ENCODE data around the gene TCF25. TPM values are rescaled to one million over a fixed set of nuclear protein-coding genes. Genes with fewer than 3 reads are reported as not detected.

TCF25 gene
- total RNA-seq, 1 experiment from 2014 or later = 270 TPM

DNA sequence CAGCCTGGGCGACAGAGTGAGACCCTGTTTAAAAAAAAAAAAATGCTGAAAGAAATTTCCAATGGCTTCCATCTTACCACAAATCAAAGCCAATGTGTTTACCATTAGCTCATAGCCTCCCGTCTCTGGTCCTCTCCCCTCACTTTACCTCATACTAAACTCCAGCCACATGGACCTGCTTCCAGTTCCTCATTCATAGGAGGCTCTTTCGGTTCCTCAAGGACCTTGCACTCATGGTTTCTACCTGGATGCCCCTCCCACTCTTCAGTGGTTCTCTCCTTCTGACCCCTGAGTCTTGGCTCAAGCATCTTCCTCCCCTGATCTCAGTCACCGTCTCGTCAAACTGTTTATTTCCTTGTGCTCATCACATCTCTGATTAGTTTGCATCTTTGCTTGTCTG lies 71.4 kb downstream of the TCF25 start:
- Mint-ChIP-seq H3K4me1 (ENCODE audit: low read depth, unreplicated experiment) (peaks cover 4% of the 10 kb centered on the region), H3K9me3 (ENCODE audit: low read depth, unreplicated experiment) (no peaks in the 10 kb centered on the region), H3K27ac (ENCODE audit: unreplicated experiment) (no peak overlapping the region), H3K36me3 (ENCODE audit: insufficient read depth, unreplicated experiment) (peaks cover 19% of the 10 kb centered on the region), H3K27me3 (ENCODE audit: unreplicated experiment) (peaks cover 33% of the 10 kb centered on the region), H3K4me3 (ENCODE audit: low read depth, unreplicated experiment) (no peak overlapping the region)
- intact Hi-C loops (cut with micrococcal nuclease; ENCODE audit: unreplicated experiment) = no loop called here
- no peak for DNase-seq
- CTCF ChIA-PET = no interaction called here
- TF ChIP-seq, protein P1, sequence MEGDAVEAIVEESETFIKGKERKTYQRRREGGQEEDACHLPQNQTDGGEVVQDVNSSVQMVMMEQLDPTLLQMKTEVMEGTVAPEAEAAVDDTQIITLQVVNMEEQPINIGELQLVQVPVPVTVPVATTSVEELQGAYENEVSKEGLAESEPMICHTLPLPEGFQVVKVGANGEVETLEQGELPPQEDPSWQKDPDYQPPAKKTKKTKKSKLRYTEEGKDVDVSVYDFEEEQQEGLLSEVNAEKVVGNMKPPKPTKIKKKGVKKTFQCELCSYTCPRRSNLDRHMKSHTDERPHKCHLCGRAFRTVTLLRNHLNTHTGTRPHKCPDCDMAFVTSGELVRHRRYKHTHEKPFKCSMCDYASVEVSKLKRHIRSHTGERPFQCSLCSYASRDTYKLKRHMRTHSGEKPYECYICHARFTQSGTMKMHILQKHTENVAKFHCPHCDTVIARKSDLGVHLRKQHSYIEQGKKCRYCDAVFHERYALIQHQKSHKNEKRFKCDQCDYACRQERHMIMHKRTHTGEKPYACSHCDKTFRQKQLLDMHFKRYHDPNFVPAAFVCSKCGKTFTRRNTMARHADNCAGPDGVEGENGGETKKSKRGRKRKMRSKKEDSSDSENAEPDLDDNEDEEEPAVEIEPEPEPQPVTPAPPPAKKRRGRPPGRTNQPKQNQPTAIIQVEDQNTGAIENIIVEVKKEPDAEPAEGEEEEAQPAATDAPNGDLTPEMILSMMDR (IDR thresholded peaks at IDR 0.05; ENCODE audit: unreplicated experiment) = no peak
- BruUV-seq (replicated peaks) = no TSS peak

DNA sequence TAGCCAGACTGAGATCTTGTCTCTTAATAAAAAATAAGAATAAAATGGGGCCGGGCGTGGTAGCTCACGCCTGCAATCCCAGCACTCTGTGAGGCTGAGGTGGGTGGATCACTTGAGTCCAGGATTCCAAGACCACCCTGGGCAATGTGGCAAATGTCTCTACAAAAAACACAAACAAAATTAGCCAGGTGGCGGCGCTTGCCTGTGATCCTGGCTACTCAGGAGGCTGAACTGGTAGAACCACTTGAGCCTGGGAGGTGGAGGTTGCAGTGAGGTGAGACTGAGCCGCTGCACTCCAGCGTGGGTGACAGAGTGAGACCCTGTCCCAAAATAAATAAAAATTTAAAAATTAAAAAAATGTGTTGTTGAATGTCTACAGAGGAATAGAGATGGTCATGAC lies 72.3 kb downstream of the TCF25 start:
- no peak overlapping the region for H3K27ac Mint-ChIP-seq (ENCODE audit: unreplicated experiment)
- peak; percentile 65 for DNase-seq
- CTCF ChIA-PET = interaction anchor here (0.9 kb wide), 1 partner anchor 23 kb away, joined by 3 read pairs; the partner anchor contains the start of gene TUBB3
- intact Hi-C loops (cut with micrococcal nuclease; ENCODE audit: unreplicated experiment) = no loop called here
- H3K9me3 Mint-ChIP-seq (ENCODE audit: low read depth, unreplicated experiment) = no peaks in the 10 kb centered on the region
- peaks cover 8% of the 10 kb centered on the region for H3K4me1 Mint-ChIP-seq (ENCODE audit: low read depth, unreplicated experiment)
- peaks cover 33% of the 10 kb centered on the region for H3K27me3 Mint-ChIP-seq (ENCODE audit: unreplicated experiment)
- no peak overlapping the region for H3K4me3 Mint-ChIP-seq (ENCODE audit: low read depth, unreplicated experiment)
- TF ChIP-seq, protein P1 (IDR thresholded peaks at IDR 0.05; ENCODE audit: unreplicated experiment) = no peak
- H3K36me3 Mint-ChIP-seq (ENCODE audit: insufficient read depth, unreplicated experiment) = peaks cover 24% of the 10 kb centered on the region
- no TSS peak for BruUV-seq (replicated peaks)

DNA sequence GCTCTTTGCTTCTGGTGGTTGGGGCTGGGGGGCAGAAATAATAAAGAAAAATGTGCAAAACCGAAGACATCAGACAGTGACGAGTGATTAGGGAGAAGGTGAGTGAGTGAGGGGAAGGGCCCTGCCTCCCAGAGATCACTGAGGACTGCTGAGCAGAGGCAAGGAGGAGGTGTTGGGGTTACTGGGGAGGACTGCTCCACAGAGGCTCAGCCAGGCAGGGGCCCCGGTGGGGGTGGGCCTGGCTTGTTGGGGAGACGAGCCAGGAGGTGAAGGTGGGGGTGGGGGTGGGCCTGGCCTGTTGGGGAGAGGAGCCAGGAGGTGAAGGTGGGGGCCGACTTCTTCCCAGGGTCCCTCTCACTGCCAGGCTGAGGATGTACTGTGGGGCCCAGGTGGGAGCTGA lies 73.1 kb downstream of the TCF25 start:
- DNase-seq = no peak
- no peak overlapping the region for H3K4me3 Mint-ChIP-seq (ENCODE audit: low read depth, unreplicated experiment)
- H3K4me1 Mint-ChIP-seq (ENCODE audit: low read depth, unreplicated experiment) = peaks cover 8% of the 10 kb centered on the region
- H3K27ac Mint-ChIP-seq (ENCODE audit: unreplicated experiment) = no peak overlapping the region
- intact Hi-C loops (cut with micrococcal nuclease; ENCODE audit: unreplicated experiment) = no loop called here
- H3K36me3 Mint-ChIP-seq (ENCODE audit: insufficient read depth, unreplicated experiment) = peaks cover 24% of the 10 kb centered on the region
- no peaks in the 10 kb centered on the region for H3K9me3 Mint-ChIP-seq (ENCODE audit: low read depth, unreplicated experiment)
- peaks cover 33% of the 10 kb centered on the region for H3K27me3 Mint-ChIP-seq (ENCODE audit: unreplicated experiment)
- CTCF ChIA-PET = interaction anchor here (1.2 kb wide), 1 partner anchor 22 kb away, joined by 3 read pairs; no protein-coding TSS in a partner anchor
- TF ChIP-seq, protein P1 (IDR thresholded peaks at IDR 0.05; ENCODE audit: unreplicated experiment) = no peak
- no TSS peak for BruUV-seq (replicated peaks)

DNA sequence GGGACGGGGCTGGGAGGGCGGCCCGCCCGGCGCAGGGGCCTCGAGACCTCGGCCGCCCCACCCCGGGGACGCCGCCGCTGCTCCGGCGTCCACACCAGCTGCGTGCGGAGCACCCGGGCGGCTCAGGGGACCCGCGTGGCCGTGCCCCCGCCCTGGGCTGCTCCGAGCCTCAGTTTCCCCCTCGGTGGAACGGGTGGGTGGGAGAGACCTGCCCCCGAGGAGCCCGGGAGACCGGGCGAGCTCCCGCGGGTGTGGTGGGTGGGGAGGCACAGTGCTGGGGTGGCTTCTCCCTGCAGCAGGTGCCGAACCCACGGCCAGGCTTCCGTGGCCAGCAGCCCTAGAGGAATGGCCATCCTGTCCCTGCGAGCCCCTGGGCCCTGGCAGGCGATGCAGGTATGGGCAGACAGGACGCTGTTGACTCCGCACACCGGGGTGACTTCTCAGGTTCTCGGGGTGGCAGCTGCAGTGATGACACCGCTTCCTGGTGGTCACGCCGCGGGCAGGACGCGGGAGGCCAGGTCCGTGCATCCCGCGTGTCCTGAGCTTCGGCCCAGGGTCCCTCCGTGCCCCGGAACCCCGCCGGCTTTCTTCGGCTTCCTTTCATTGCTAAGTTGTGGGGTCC lies 75.8 kb downstream of the TCF25 start:
- TF ChIP-seq, protein P1 (IDR thresholded peaks at IDR 0.05; ENCODE audit: unreplicated experiment) = no peak
- DNase-seq = no peak
- CTCF ChIA-PET = interaction anchor here (0.5 to 1.0 kb wide), 3 partner anchors 25 to 136 kb away, joined by 4 to 5 read pairs (median 4); partner anchors contain the start of gene FANCA

More for the DNA sequence above, 75.8 kb downstream of the TCF25 start:
- BruUV-seq (replicated peaks) = no TSS peak
- Mint-ChIP-seq H3K9me3 (ENCODE audit: low read depth, unreplicated experiment) (no peaks in the 10 kb centered on the region), H3K4me1 (ENCODE audit: low read depth, unreplicated experiment) (peaks cover 8% of the 10 kb centered on the region), H3K27ac (ENCODE audit: unreplicated experiment) (no peak overlapping the region), H3K4me3 (ENCODE audit: low read depth, unreplicated experiment) (peak overlapping the region; percentile 65), H3K36me3 (ENCODE audit: insufficient read depth, unreplicated experiment) (peaks cover 24% of the 10 kb centered on the region), H3K27me3 (ENCODE audit: unreplicated experiment) (peaks cover 29% of the 10 kb centered on the region)
- intact Hi-C loops (cut with micrococcal nuclease; ENCODE audit: unreplicated experiment) = no loop called here

Measured in Calu3 (cell line).